Aorta (tissue), 5 donors: ENCODE measurements around the gene DENND1A. TPM values are rescaled to one million over a fixed set of nuclear protein-coding genes. Genes with fewer than 3 reads are reported as not detected.

Experiments used
- ATAC-seq: fragments of 200-7000 bp; cut with Tn5 transposase; one replicate; pipeline ENCODE4 v1.9.1; 2022; ENCODE audit warnings: moderate library complexity; ENCODE audit not compliant: low FRiP score
- DNase-seq, 2 donors: peaks; one replicate each; pipeline ENCODE4 v3.0.0-alpha.2; 2020
- H3K27ac ChIP-seq, 2 donors: one replicate each; pipeline ENCODE4 v1.5.1; 2013; ENCODE audit warnings: low read length in 2 of 2, mild to moderate bottlenecking in 2 of 2, moderate library complexity in 2 of 2, control low read depth in 1 of 2, inconsistent platforms in 1 of 2, low read depth in 1 of 2
- H3K27me3 ChIP-seq, 2 donors: one replicate each; pipeline ENCODE4 v1.6.1; 2013; ENCODE audit warnings: control low read depth in 1 of 2, low read length in 1 of 2, mild to moderate bottlenecking in 1 of 2, moderate library complexity in 1 of 2; ENCODE audit not compliant: insufficient read depth in 2 of 2, control insufficient read depth in 1 of 2
- H3K36me3 ChIP-seq, 2 donors: one replicate each; pipeline ENCODE4 v1.6.1; 2013; ENCODE audit warnings: control low read depth in 1 of 2, low read length in 1 of 2, mild to moderate bottlenecking in 1 of 2; ENCODE audit not compliant: insufficient read depth in 2 of 2, control insufficient read depth in 1 of 2
- H3K4me1 ChIP-seq, 2 donors: one replicate each; pipeline ENCODE4 v1.6.1; 2013; ENCODE audit warnings: low read length in 2 of 2, control low read depth in 1 of 2, mild to moderate bottlenecking in 1 of 2, moderate library complexity in 1 of 2; ENCODE audit not compliant: insufficient read depth in 2 of 2, control insufficient read depth in 1 of 2
- H3K4me3 ChIP-seq, 2 donors: one replicate each; pipeline ENCODE4 v1.5.1; 2013; ENCODE audit warnings: low read length in 2 of 2, control low read depth in 1 of 2, mild to moderate bottlenecking in 1 of 2
- H3K9me3 ChIP-seq: one replicate; pipeline ENCODE4 v1.6.1; 2013; ENCODE audit warnings: mild to moderate bottlenecking, low read length; ENCODE audit not compliant: control insufficient read depth
- WGBS, 2 donors: extraction: QIAGEN DNeasy Blood & Tissue Kit; methylation state at CpG; one replicate each; pipeline ENCODE4 v1.1.7; 2013; 5-methylcytosine and 5-hydroxymethylcytosine counted together
- intact Hi-C, 2 donors: fragments of 100-400 bp; cut with DNase I; formaldehyde crosslinking; loops; one replicate each; pipeline versions ENCODE4 v1.14.2 to v1.15.0; 2022
- polyA plus RNA-seq, 2 donors: library from polyadenylated mRNA; stranded (reverse); fragments of 200-250 nt; gene quantifications; one replicate each; pipeline ENCODE4 v1.2.3, GENCODE V29; 2013
- total RNA-seq, 2 donors: library from RNA; stranded (reverse); fragmentation: NEBNext Ultra II Directional; extraction: Animal tissue kit (Norgen Biotek cat#: 25700); gene quantifications; one replicate each; pipeline ENCODE4 v1.2.1, GENCODE V29; 2021
- donor health status: healthy with polysubstance abuse.
- donor health status: Bipolar disorder and iron deficiency.
- donor health status: DM: no; HTN: no; CAD: no.
- donor health status: DM: no; HTN: no; CAD: no.
- donor health status: DM: yes; HTN: yes; CAD: no.

Gene DENND1A
- total and polyA plus RNA-seq, 4 donors = 6.9 to 31.4 (median 15.3) TPM

DNA sequence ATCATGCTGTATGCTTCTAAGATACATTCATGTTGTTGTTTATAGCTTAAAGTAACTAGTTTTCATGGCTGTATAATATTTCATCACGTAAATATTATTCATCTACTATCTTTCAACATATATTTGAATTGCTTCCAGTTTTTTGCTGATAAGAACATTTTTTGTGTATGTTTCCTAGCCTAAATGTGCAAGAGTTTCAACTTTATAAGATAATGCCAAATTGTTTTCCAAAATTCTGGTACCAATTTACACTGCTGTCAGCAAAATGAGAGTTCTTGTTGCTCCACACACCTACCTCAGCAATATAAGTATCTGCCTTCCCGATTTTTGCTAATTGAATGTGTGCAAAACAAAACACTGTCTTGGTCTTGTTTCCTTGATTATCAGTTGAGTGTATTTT is 395.6 kb downstream of the DENND1A start:
- intact Hi-C loops = no loop called here
- DNase-seq (no peak), ATAC-seq (no peak)
- Histone ChIP-seq H3K9me3 (peaks cover 1% of the 10 kb centered on the region), H3K27ac (no peak overlapping the region), H3K4me1 (no peaks in the 10 kb centered on the region), H3K27me3 (no peaks in the 10 kb centered on the region), H3K36me3 (peaks cover 0 to 1% of the 10 kb centered on the region in 2 donors), H3K4me3 (no peak overlapping the region)
- 93 to 95% methylated on average over 2 of the region's 2 CpGs for WGBS, 2 donors

DNA sequence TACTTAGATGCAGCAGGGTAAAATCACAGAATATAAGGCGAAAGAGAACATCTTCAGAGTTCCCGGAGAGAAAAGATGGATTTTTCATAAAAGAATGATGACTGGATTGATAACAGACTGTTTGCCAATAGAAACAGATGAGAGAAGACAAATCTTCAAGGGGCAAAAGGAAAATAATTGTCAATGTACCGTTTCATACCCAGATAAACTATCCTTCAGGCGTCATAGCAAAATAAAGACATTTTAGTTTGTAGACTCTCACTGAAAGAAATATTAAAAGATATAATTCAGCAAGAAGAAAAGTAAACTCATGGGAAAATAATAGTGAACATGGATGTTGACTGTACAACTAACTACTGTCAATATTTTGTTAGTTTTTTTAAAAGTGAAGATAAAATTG is 399.7 kb downstream of the DENND1A start:
- no peak for ATAC-seq

DNA sequence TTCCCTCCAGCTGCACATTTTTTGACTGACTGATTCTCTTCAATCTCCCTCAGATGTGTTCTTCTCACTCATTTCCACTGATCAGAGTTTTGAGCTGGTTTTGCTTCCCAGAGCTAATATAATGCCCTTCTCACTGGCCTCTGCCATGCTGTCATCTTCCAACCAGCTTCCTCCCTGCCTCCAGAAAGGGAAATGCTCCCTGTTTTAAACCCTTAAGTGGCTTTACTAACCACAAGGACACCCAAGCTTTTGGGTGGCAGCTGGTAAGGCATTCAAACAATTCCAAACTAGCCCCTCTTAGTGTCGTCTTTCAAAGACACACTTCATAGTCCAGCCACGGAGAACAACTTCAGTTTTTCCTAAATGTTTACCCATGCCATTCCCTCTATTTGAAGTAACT is 401.4 kb downstream of the DENND1A start:
- Histone ChIP-seq H3K36me3 (peaks cover 1 to 2% of the 10 kb centered on the region in 2 donors), H3K27ac (no peak overlapping the region), H3K4me1 (no peaks in the 10 kb centered on the region), H3K9me3 (peaks cover 1% of the 10 kb centered on the region), H3K27me3 (no peaks in the 10 kb centered on the region), H3K4me3 (no peak overlapping the region)
- ATAC-seq (no peak), DNase-seq (no peak)
- intact Hi-C loops = no loop called here
- 46 to 68% methylated on average over 2 of the region's 2 CpGs for WGBS, 2 donors

More for the DNA sequence above, 399.7 kb downstream of the DENND1A start:
- intact Hi-C loops = no loop called here
- no peak overlapping the region for H3K4me3 ChIP-seq
- no peaks in the 10 kb centered on the region for H3K27me3 ChIP-seq
- peaks cover 1% of the 10 kb centered on the region for H3K9me3 ChIP-seq
- no peak for DNase-seq
- peaks cover 0 to 1% of the 10 kb centered on the region in 2 donors for H3K36me3 ChIP-seq
- WGBS, 2 donors = 72 to 81% methylated on average over 4 of the region's 4 CpGs
- no peak overlapping the region for H3K27ac ChIP-seq
- H3K4me1 ChIP-seq = no peaks in the 10 kb centered on the region

DNA sequence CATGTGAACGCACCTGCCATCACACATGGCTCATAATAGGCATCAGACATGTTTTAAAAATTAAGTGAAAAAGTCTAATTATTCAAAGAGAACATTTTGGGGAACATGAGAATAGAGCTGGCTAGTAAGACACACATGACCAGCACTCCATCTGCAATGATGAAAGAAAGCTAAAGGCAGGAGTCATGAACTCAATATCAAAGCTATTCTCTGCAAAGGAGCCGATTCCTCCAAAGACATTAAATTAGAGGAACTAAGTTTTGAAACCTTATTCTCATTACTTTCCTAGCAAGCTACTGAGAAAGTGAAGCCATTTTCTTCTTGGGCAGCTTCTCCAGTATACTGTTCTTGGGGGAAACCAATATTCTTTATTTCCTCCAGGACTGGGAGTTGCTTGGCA is 401.9 kb downstream of the DENND1A start:
- intact Hi-C loops = no loop called here
- ATAC-seq (no peak), DNase-seq (no peak)
- Histone ChIP-seq H3K27ac (no peak overlapping the region), H3K27me3 (no peaks in the 10 kb centered on the region), H3K36me3 (peaks cover 0 to 2% of the 10 kb centered on the region in 2 donors), H3K4me1 (no peaks in the 10 kb centered on the region), H3K4me3 (no peak overlapping the region), H3K9me3 (no peaks in the 10 kb centered on the region)
- WGBS, 2 donors = 95 to 96% methylated on average over 2 of the region's 2 CpGs

DNA sequence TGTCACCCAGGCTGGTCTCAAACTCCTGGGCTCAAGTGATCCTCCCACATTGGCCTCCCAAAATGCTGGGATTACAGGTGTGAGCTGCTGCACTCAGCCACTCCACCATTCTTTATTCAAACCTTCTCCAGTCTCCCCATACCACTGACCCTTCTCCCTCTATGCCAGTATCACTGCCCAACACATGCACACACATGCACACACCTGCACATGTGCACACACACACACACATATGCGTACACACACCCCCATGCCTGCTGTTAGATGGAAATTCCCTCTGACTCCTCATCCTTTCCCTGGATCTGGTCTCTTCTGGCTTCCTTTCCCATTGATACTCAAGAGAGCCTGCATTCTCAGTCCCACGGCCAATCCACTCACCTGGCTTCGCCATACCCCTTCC is 404.0 kb downstream of the DENND1A start:
- Histone ChIP-seq H3K27me3 (no peaks in the 10 kb centered on the region), H3K27ac (no peak overlapping the region), H3K36me3 (peaks cover 0 to 2% of the 10 kb centered on the region in 2 donors), H3K4me1 (no peaks in the 10 kb centered on the region), H3K4me3 (no peak overlapping the region), H3K9me3 (no peaks in the 10 kb centered on the region)
- ATAC-seq (no peak), DNase-seq (no peak)
- intact Hi-C loops = no loop called here
- 96 to 98% methylated on average over 3 of the region's 3 CpGs for WGBS, 2 donors

DNA sequence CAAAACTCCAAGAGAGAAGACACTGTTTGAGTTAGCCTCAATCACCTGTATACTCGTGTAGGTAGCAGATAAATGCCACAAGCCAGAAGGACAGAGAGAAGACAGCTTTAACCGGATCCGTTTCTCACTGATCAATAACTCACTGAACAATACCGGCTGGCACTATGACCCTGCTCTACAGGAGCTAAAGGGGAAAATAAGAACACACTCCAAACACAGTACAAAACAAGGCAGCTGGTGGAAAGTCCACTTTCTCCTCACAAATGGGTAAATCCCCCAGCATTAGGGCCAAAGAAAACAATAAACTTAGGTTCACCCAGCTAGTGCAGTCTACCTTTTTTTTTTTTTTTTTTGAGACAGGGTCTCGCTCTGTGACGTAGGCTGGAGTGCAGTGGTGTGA is 404.5 kb downstream of the DENND1A start:
- Histone ChIP-seq H3K36me3 (peaks cover 0 to 2% of the 10 kb centered on the region in 2 donors), H3K27ac (no peak overlapping the region), H3K4me3 (no peak overlapping the region), H3K9me3 (no peaks in the 10 kb centered on the region), H3K27me3 (no peaks in the 10 kb centered on the region), H3K4me1 (no peaks in the 10 kb centered on the region)
- ATAC-seq (no peak), DNase-seq (no peak)
- 87 to 89% methylated on average over 6 of the region's 6 CpGs for WGBS, 2 donors
- intact Hi-C loops = no loop called here

DNA sequence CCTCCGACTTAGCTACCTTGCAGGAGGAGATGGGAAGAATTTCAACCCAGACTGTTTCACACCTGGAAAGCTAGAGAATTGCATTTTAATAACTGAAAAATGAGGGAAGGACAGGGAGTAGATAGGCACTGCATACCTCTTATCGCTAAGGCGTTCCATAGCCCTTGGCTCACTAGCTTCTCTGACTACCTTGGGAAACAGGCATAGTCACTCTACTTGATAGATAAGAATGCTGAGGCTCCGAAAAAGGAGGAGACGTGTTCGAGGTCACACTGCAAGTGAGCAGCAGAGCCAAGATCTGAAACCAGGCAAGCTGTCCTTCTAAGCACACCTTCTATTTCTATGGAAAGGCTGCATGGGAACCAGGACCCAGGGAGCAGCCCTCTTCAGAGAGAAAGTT is 405.1 kb downstream of the DENND1A start:
- Histone ChIP-seq H3K27me3 (no peaks in the 10 kb centered on the region), H3K4me3 (no peak overlapping the region), H3K4me1 (no peaks in the 10 kb centered on the region), H3K27ac (no peak overlapping the region), H3K9me3 (no peaks in the 10 kb centered on the region), H3K36me3 (peaks cover 0 to 2% of the 10 kb centered on the region in 2 donors)
- DNase-seq (no peak), ATAC-seq (no peak)
- WGBS, 2 donors = 93 to 94% methylated on average over 6 of the region's 6 CpGs
- intact Hi-C loops = no loop called here

DNA sequence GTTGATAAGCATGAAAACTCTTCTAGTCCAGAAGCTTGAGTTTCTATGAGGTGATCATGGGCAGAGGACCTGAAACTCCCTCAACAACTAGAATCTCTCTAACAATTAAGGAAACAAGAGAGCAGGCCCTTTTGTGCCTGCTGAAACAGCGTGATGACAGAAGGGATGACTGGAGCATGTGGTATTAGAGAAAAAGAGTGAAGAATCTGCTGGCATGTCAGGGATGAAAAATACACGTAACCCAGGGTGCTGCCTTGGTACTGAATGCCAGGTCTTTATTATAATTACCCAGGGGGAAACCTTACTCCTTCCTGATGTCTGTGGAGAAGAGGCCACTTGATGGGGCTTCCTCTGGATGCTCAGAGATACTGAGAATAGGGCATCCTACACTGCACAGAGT is 406.1 kb downstream of the DENND1A start:
- WGBS, 2 donors = 99 to 100% methylated on average over 2 of the region's 2 CpGs

DNA sequence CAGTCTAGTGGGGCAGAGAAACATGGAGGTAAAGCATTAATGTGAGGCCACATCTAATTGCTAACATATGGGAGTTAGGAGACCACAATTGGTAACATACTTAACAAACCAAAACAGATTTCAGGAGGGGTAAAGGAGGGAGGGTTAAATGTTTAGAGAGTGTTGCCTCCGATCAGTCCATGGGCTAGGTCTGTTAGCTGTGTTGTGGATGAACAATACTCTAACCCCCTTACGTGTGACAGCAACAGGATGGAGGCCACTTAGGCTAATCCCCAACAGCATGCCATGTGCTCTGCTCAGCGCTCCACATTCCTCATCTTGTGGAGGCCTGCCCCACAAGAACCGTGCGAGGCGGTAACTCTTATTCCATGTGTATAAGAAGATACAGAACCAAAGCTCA is 406.9 kb downstream of the DENND1A start:
- ATAC-seq (no peak), DNase-seq (no peak)
- no peak overlapping the region for H3K27ac ChIP-seq
- intact Hi-C loops = no loop called here
- 84 to 93% methylated on average over 6 of the region's 6 CpGs for WGBS, 2 donors
- peaks cover 0 to 2% of the 10 kb centered on the region in 2 donors for H3K36me3 ChIP-seq
- H3K4me1 ChIP-seq = no peaks in the 10 kb centered on the region
- no peaks in the 10 kb centered on the region for H3K9me3 ChIP-seq
- H3K27me3 ChIP-seq = no peaks in the 10 kb centered on the region
- H3K4me3 ChIP-seq = no peak overlapping the region

More for the DNA sequence above, 406.1 kb downstream of the DENND1A start:
- intact Hi-C loops = no loop called here
- Histone ChIP-seq H3K27me3 (no peaks in the 10 kb centered on the region), H3K4me1 (no peaks in the 10 kb centered on the region), H3K27ac (no peak overlapping the region), H3K36me3 (peaks cover 0 to 2% of the 10 kb centered on the region in 2 donors), H3K4me3 (no peak overlapping the region), H3K9me3 (no peaks in the 10 kb centered on the region)
- DNase-seq (no peak), ATAC-seq (no peak)
